ENCODE results near the gene ABHD11.

The ABHD11 gene

DNA sequence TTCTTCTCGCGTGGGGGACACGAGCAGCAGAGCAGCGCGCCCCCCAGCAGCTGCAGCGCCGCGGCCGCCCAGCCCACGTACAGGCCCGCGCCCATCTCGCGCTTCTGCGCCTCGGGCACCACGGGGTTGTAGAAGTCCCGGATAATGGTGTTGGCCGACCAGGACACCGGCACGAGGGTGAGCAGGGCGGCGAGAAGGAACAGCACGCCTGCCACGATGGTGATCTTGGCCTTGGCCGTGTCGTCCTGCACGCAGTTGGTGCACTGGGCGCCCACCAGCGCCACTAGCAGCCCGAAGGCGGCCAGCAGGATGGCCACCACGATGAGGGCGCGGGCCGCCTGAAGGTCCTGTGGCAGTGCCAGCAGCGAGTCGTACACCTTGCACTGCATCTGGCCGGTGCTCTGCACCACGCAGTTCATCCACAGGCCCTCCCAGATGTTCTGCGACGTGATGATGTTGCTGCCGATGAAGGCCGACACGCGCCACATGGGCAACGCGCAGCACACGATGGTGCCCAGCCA is 30.9 kb upstream of the ABHD11 start:
- peak overlapping the region; percentile 64; the same call in 1 of the 2 replicates for H3K9ac ChIP-seq (ENCODE audit: low read depth, low read length)
- H3K36me3 ChIP-seq (ENCODE audit: control insufficient read depth, insufficient read depth, low read length): no peaks in the 10 kb centered on the region
- H3K27ac ChIP-seq (ENCODE audit: low read depth, low read length): peak overlapping the region; percentile 71
- H3K4me3 ChIP-seq (ENCODE audit: low read depth, low read length): peak overlapping the region; percentile 92
- peaks cover 3% of the 10 kb centered on the region; the same call in 1 of the 2 replicates for H3K4me1 ChIP-seq (ENCODE audit: control insufficient read depth, insufficient read depth, low read length)
- no peaks in the 10 kb centered on the region for H3K27me3 ChIP-seq (ENCODE audit: control insufficient read depth, insufficient read depth, low read length)
- H3K9me3 ChIP-seq (ENCODE audit: control insufficient read depth, insufficient read depth, low read length): no peaks in the 10 kb centered on the region

DNA sequence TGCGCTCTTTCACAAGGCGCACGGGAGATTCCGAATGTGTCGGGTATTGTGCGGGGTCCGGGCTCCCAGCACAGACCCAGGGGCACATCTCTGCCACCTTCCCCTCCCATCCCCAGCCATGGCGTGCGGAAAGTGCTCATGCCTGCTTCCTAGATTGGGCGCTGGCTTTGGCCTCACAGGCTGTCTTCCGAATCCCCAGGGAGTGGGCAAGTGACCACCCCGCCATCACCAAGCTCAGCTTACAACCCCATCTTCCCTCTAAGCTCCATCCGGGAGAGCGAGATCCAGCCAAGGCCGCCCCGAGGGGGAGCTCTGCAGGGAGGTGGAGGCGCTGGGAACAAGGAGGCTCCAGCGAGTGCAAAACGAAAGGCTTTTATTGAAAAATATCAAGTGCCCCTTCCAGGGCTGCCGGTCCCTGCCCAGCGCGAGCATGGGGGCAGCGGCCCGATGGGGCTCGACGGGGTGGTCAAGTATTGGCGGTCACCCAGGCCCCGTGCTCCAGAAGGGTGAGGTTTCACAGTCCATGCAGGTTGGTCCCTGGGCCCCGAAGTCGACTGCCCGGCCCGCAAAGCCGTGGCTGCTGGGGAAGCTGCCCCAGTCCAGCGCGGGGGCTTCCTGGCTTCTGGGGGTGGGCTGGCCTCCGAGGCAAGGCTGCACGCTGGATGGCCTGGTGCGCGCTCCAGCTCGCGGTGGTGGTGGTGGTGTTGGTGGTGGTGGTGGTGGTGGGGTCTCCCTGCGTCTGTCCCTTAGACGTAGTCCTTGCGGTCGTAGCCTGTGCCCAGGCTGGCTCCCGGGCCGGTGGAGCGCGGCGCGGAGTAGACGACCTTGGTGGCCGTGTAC is 30.3 kb upstream of the ABHD11 start:
- Histone ChIP-seq H3K4me3 (ENCODE audit: low read depth, low read length) (peak overlapping the region; percentile 92; the same call in 1 of the 2 replicates), H3K9ac (ENCODE audit: low read depth, low read length) (no peak overlapping the region), H3K27ac (ENCODE audit: low read depth, low read length) (no peak overlapping the region), H3K36me3 (ENCODE audit: control insufficient read depth, insufficient read depth, low read length) (no peaks in the 10 kb centered on the region), H3K9me3 (ENCODE audit: control insufficient read depth, insufficient read depth, low read length) (no peaks in the 10 kb centered on the region), H3K27me3 (ENCODE audit: control insufficient read depth, insufficient read depth, low read length) (no peaks in the 10 kb centered on the region), H3K4me1 (ENCODE audit: control insufficient read depth, insufficient read depth, low read length) (peaks cover 3% of the 10 kb centered on the region; the same call in 1 of the 2 replicates)

DNA sequence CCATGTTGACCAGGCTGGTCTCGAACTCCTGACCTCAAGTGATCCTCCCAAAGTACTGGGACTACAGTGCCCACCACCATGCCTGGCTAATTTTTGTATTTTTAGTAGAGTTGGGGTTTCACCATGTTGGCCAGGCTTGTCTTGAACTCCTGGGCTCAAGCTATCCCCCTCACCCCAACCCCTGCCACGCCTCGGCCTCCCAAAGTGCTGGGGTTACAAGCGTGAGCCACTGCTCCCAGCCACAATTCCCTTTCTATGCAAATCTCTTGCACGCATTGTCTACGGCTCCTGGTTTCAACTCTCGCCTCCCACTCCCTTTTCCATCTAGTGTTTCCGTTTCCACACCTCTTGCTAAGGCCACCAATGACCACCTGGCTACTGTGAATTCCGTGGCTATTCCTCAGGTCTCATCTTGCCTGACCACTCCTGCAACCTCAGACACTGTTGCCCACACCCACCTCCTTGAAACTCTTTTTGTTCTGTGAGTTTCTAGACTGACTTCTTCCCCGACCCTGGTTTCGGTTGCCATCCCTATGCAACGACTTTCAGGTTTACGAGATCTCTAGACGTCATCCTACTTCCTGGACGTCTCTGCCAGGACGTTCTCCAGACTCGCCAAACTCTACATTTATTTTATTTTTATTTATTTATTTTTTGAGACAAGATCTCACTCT is 28.1 kb upstream of the ABHD11 start:
- no peak overlapping the region for H3K27ac ChIP-seq (ENCODE audit: low read depth, low read length)
- no peaks in the 10 kb centered on the region for H3K27me3 ChIP-seq (ENCODE audit: control insufficient read depth, insufficient read depth, low read length)
- peaks cover 8% of the 10 kb centered on the region; the same call in 1 of the 2 replicates for H3K4me1 ChIP-seq (ENCODE audit: control insufficient read depth, insufficient read depth, low read length)
- H3K4me3 ChIP-seq (ENCODE audit: low read depth, low read length): no peak overlapping the region
- H3K9ac ChIP-seq (ENCODE audit: low read depth, low read length): no peak overlapping the region
- no peaks in the 10 kb centered on the region for H3K36me3 ChIP-seq (ENCODE audit: control insufficient read depth, insufficient read depth, low read length)
- H3K9me3 ChIP-seq (ENCODE audit: control insufficient read depth, insufficient read depth, low read length): no peaks in the 10 kb centered on the region

DNA sequence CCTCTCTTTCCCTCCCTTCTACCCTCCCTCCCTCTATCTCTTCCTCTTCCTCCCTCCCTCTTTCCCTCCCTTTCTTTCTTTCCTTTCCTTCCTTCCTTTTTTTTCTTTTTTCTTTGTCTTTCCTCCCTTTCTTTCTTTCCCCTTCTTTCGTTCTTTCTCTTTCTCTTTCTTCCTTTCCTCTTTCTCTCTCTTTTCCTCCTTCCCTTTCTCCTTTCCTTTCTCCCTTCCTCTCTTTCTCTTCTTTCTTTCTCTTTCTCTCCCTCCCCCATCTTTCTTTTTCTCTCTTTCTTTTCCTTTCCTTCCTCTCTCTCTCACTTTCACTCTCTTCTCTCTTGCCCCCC is 24.0 kb upstream of the ABHD11 start:
- no peaks in the 10 kb centered on the region for H3K9me3 ChIP-seq (ENCODE audit: control insufficient read depth, insufficient read depth, low read length)
- no peak overlapping the region for H3K4me3 ChIP-seq (ENCODE audit: low read depth, low read length)
- H3K27me3 ChIP-seq (ENCODE audit: control insufficient read depth, insufficient read depth, low read length): no peaks in the 10 kb centered on the region
- no peak overlapping the region for H3K27ac ChIP-seq (ENCODE audit: low read depth, low read length)
- H3K9ac ChIP-seq (ENCODE audit: low read depth, low read length): no peak overlapping the region
- H3K36me3 ChIP-seq (ENCODE audit: control insufficient read depth, insufficient read depth, low read length): no peaks in the 10 kb centered on the region
- H3K4me1 ChIP-seq (ENCODE audit: control insufficient read depth, insufficient read depth, low read length): peaks cover 5% of the 10 kb centered on the region; the same call in 1 of the 2 replicates

DNA sequence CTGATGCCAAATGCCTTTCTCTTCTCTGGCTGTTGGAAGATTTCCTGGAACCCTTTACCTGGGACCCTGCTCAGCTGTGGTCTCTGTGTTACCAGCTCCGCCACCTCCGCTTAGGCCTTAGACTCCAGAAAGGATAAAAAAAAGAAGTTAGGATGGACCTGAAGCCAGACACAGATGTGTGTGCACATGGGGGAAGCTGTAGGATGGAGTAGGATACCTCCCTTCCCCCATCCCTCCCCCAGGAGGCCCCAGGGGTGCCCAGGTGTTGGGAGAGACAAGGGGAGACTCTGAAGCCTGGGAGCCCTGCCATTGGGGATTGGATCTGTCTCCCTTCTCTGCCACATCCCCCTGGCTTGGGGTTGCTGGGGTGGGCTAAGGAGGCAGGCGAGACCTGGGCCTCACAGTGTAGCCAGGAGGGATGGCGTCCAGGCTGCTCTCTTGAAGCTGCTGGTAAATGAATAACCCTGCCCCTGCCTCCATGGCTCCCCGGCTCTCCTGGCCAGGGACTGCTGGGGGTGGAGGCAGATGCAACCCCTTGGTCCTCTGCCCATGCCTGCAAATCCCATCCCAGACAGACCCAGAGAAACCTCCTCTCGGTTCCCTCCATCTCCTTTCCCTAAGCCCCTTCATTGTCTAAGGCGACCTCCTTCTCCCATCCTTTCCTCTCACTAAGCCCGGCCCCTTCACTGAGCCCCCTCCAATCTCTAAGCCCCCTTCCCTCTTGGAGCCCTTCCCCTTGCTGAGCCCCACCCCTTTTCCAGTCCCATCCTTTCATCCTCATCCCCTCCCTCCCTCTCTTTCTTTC is 23.5 kb upstream of the ABHD11 start:
- no peaks in the 10 kb centered on the region for H3K9me3 ChIP-seq (ENCODE audit: control insufficient read depth, insufficient read depth, low read length)
- H3K27ac ChIP-seq (ENCODE audit: low read depth, low read length): no peak overlapping the region
- H3K36me3 ChIP-seq (ENCODE audit: control insufficient read depth, insufficient read depth, low read length): no peaks in the 10 kb centered on the region
- H3K4me3 ChIP-seq (ENCODE audit: low read depth, low read length): no peak overlapping the region
- H3K27me3 ChIP-seq (ENCODE audit: control insufficient read depth, insufficient read depth, low read length): no peaks in the 10 kb centered on the region
- peaks cover 5% of the 10 kb centered on the region; the same call in 1 of the 2 replicates for H3K4me1 ChIP-seq (ENCODE audit: control insufficient read depth, insufficient read depth, low read length)
- no peak overlapping the region for H3K9ac ChIP-seq (ENCODE audit: low read depth, low read length)

DNA sequence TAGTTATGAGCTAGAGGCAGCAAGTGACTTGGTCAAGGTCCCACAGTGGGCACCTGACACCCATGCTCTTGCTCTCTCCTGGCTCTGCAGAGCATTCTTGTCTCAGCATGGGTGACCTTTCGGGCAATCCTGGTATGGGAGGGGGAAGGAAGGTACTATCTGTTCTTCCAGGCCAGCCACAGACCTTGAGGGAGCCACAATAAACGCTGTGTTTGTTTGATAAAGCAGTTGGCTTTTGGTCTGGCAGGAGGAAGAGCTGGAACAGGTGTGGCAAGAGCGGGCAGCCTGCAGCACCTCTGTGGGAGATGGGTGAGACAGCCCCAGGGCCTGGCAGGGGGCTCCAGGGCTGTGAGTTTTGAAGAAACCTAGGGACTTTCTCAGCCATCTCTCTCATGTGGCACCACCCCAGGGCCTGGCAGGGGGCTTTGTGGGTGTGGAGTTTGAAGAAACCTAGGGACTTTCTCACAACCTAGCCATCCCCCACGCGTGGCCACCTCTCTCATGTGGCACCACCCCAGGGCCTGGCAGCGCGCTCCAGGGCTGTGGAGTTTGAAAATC is 20.1 kb upstream of the ABHD11 start:
- no peak overlapping the region for H3K27ac ChIP-seq (ENCODE audit: low read depth, low read length)

DNA sequence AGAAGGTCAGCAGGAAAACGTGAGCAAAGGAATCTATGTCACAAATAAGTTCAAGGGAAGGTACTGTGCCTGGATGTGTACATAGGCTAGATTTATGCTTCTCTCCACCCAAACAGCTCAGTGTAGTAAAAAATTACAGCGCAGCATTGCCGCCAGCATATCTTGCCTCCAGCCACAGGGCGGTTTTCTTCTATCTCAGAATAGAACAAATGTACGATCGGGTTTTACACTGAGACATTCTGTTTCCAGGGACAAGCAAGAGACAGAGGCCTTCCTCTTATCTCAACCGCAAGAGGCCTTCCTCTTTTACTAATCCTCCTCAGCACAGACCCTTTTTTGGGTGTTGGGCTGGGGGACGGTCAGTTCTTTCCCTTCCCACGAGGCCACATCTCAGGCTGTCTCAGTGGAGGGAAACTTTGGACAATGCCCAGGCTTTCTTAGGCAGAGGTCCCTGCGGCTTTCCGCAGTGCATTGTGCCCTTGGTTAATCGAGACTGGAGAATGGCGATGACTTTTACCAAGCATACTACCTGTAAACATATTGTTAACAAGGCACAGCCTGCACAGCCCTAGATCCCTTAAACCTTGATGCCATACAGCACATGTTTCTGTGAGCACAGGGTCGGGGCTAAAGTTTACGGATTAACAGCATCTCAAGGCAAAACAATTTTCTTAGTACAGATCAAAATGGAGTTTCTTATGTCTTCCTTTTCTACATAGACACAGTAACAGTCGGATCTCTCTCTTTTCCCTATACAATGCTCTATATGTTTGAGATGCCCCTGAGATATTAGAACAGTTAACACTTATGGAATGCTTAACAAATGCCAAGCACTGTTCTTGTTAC is 11.6 kb upstream of the ABHD11 start:
- Histone ChIP-seq H3K36me3 (ENCODE audit: control insufficient read depth, insufficient read depth, low read length) (no peaks in the 10 kb centered on the region), H3K9ac (ENCODE audit: low read depth, low read length) (no peak overlapping the region), H3K4me3 (ENCODE audit: low read depth, low read length) (no peak overlapping the region), H3K4me1 (ENCODE audit: control insufficient read depth, insufficient read depth, low read length) (no peaks in the 10 kb centered on the region), H3K9me3 (ENCODE audit: control insufficient read depth, insufficient read depth, low read length) (no peaks in the 10 kb centered on the region), H3K27ac (ENCODE audit: low read depth, low read length) (no peak overlapping the region), H3K27me3 (ENCODE audit: control insufficient read depth, insufficient read depth, low read length) (no peaks in the 10 kb centered on the region)

More for the DNA sequence above, 20.1 kb upstream of the ABHD11 start:
- H3K4me1 ChIP-seq (ENCODE audit: control insufficient read depth, insufficient read depth, low read length): peaks cover 5% of the 10 kb centered on the region; the same call in 1 of the 2 replicates
- no peaks in the 10 kb centered on the region for H3K36me3 ChIP-seq (ENCODE audit: control insufficient read depth, insufficient read depth, low read length)
- no peaks in the 10 kb centered on the region for H3K9me3 ChIP-seq (ENCODE audit: control insufficient read depth, insufficient read depth, low read length)
- H3K9ac ChIP-seq (ENCODE audit: low read depth, low read length): no peak overlapping the region
- no peak overlapping the region for H3K4me3 ChIP-seq (ENCODE audit: low read depth, low read length)
- no peaks in the 10 kb centered on the region for H3K27me3 ChIP-seq (ENCODE audit: control insufficient read depth, insufficient read depth, low read length)

DNA sequence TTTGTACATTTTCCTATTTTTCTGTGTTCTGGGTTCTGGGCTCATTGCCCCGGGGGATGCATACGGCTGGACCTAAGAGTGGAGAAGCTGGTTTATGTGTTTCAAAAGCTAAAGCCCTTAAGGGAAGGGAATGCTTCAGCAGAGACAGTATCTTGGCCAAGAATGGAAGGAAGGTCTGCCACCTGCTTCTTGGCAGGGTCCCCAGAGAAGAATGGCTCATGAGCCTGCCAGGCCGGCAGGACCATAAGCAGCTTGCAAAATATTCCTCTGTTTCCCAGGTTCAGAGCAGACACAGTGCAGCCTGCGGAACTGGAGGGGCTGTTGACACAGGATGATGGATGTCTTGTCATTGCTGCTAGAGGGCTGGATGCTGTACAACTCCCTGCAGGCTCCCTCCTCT is 7.8 kb upstream of the ABHD11 start:
- H3K9me3 ChIP-seq (ENCODE audit: control insufficient read depth, insufficient read depth, low read length): no peaks in the 10 kb centered on the region
- H3K27ac ChIP-seq (ENCODE audit: low read depth, low read length): no peak overlapping the region
- H3K9ac ChIP-seq (ENCODE audit: low read depth, low read length): no peak overlapping the region
- peaks cover 22% of the 10 kb centered on the region for H3K4me1 ChIP-seq (ENCODE audit: control insufficient read depth, insufficient read depth, low read length)
- no peaks in the 10 kb centered on the region for H3K36me3 ChIP-seq (ENCODE audit: control insufficient read depth, insufficient read depth, low read length)
- H3K27me3 ChIP-seq (ENCODE audit: control insufficient read depth, insufficient read depth, low read length): peaks cover 3% of the 10 kb centered on the region; the same call in 1 of the 2 replicates
- H3K4me3 ChIP-seq (ENCODE audit: low read depth, low read length): no peak overlapping the region

DNA sequence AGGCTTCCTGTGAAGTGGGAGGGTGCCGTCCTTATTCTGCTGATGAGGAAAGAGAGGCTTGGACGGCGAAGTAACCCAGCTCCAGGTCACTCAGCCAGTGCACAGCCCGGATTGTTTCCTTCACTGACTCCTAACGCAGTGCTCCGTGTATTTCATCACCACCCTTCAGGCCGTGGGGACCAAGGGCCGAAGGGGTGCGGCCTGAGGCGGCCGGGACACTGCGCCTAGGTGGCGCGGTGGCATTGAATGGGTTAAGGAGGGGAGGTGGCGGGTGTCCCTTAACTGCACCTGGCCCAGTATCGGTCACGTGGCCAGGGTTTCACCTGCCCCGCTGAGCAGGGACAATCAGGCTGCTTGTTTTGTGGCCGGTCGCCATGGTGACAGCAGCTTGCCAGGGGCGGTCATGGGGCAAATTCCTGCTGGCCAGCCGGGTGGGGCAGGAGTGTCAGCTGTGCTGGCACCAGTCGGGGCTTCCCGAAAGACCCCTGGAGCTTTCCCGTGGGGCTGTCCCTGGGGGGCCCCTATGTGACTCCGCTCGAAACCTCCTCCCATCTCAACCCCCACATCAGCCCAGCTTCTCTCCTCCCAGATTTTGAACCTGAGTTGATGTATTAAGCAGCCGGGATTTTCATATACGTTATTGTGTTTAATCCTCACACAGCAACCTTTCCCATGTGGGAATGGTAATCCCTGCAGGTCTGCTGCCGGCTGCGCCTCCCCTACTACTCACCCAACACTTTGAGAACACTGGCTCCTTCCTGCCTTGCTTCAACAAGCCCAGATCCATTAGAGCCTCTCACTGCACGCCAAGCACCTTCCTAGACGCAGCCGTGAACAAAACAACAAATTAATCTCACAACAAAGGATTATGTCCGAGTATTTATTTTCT is 4.4 kb upstream of the ABHD11 start:
- Histone ChIP-seq H3K4me1 (ENCODE audit: control insufficient read depth, insufficient read depth, low read length) (peaks cover 31% of the 10 kb centered on the region), H3K9me3 (ENCODE audit: control insufficient read depth, insufficient read depth, low read length) (no peaks in the 10 kb centered on the region), H3K36me3 (ENCODE audit: control insufficient read depth, insufficient read depth, low read length) (no peaks in the 10 kb centered on the region), H3K27ac (ENCODE audit: low read depth, low read length) (peak overlapping the region; percentile 96), H3K4me3 (ENCODE audit: low read depth, low read length) (peak overlapping the region; percentile 51), H3K9ac (ENCODE audit: low read depth, low read length) (peak overlapping the region; percentile 88), H3K27me3 (ENCODE audit: control insufficient read depth, insufficient read depth, low read length) (peaks cover 9% of the 10 kb centered on the region)

Measured in HUES48 (cell line).